ENCODE results near the gene ULBP1. TPM values are rescaled to one million over a fixed set of nuclear protein-coding genes. Genes with fewer than 3 reads are reported as not detected.
A peak's percentile ranks its signal among the peaks of the same experiment; 100 is the strongest.
"Not testable (repeated sequence)": the region's sequence is repeated elsewhere in the genome, so short reads cannot be mapped to it uniquely, and the experiment has no call there.

The ULBP1 gene
- total RNA-seq, 2 donors from 2014 or later, result 9.4 to 12.4 TPM

- peaks cover 8% of the 10 kb centered on the region for H3K4me1 Mint-ChIP-seq (ENCODE audit: low read depth)
- peaks cover 2 to 9% of the 10 kb centered on the region in 2 donors for H3K36me3 Mint-ChIP-seq (ENCODE audit: insufficient read depth in 2 of 2)
- H3K9me3 Mint-ChIP-seq, result peaks cover 0 to 2% of the 10 kb centered on the region in 2 donors
- no peak overlapping the region for H3K4me3 Mint-ChIP-seq
- H3K27me3 Mint-ChIP-seq (ENCODE audit: low read depth), result peaks cover 96% of the 10 kb centered on the region
- ATAC-seq (replicated peaks in 1 of 2), result no peak
- DNase-seq, result no peak
- H3K27ac Mint-ChIP-seq, result no peak overlapping the region
Measured at GRCh38 chr6:149983145-149983544, 19.4 kb downstream of the ULBP1 start.

- ATAC-seq (replicated peaks in 1 of 2) (no peak), DNase-seq (no peak)
- Mint-ChIP-seq H3K27me3 (ENCODE audit: low read depth) (peaks cover 98% of the 10 kb centered on the region), H3K36me3 (ENCODE audit: insufficient read depth in 2 of 2) (peaks cover 5 to 14% of the 10 kb centered on the region in 2 donors), H3K4me1 (ENCODE audit: low read depth) (peaks cover 18% of the 10 kb centered on the region), H3K27ac (no peak overlapping the region), H3K9me3 (peaks cover 0 to 5% of the 10 kb centered on the region in 2 donors), H3K4me3 (no peak overlapping the region)
Measured at GRCh38 chr6:149984773-149985172, 21.0 kb downstream of the ULBP1 start.

DNA sequence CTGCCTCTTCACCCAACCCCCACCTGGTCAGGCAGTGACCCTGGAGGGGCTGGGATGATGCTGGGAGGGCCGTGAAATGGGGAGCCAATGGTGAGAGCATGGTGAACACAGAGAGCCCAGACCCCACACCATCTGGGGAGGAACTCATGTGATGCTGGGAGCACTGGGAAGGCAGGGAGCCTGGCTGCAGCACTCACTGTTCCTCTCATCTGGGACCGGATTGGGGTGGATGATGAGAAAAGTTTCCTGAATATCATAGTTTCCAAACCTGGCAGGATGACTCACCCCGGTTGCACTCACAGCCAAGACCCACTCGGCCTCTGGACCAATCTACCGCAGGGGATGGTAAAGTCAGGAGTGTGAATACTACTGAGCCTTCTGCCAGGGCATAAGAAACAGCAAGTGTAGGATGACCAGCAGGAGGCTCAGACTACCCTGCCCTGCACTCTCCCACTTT is 21.8 kb downstream of the ULBP1 start:
- Mint-ChIP-seq H3K4me3 (no peak overlapping the region), H3K9me3 (peaks cover 0 to 5% of the 10 kb centered on the region in 2 donors), H3K27me3 (ENCODE audit: low read depth) (peaks cover 98% of the 10 kb centered on the region), H3K36me3 (ENCODE audit: insufficient read depth in 2 of 2) (peaks cover 7 to 15% of the 10 kb centered on the region in 2 donors), H3K27ac (no peak overlapping the region), H3K4me1 (ENCODE audit: low read depth) (peaks cover 25% of the 10 kb centered on the region)
- ATAC-seq (replicated peaks in 1 of 2), result peak in 1 of 2 donors; percentile 21
- no peak for DNase-seq

DNA sequence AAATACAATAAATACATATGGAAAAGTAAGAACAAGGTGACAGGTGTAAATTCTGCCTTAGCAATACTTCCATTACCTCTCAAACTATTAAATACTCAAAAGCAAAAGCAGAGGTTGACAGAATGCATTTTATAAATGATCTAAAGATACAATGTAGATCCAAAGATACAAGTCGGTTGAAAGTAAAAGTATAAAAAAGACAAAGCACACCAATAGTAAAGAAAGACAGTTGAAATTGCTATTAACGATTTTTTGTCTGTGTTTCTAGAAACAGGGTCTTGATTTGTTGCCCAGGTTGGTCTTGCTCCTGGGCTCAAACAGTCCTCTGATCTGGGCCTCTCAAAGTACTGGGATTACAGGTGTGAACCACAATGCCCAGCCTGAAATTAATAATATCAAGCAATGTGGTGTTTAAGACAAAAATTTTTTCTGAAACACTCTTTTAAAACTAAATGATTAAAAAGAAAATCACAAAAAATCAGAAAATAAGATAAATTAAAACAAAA is 23.9 kb downstream of the ULBP1 start:
- Mint-ChIP-seq H3K4me1 (ENCODE audit: low read depth) (peaks cover 40% of the 10 kb centered on the region), H3K27me3 (ENCODE audit: low read depth) (peaks cover 99% of the 10 kb centered on the region), H3K36me3 (ENCODE audit: insufficient read depth in 2 of 2) (peaks cover 7 to 15% of the 10 kb centered on the region in 2 donors), H3K9me3 (peaks cover 0 to 5% of the 10 kb centered on the region in 2 donors), H3K4me3 (no peak overlapping the region), H3K27ac (no peak overlapping the region)
- DNase-seq, result no peak
- ATAC-seq (replicated peaks in 1 of 2), result no peak

DNA sequence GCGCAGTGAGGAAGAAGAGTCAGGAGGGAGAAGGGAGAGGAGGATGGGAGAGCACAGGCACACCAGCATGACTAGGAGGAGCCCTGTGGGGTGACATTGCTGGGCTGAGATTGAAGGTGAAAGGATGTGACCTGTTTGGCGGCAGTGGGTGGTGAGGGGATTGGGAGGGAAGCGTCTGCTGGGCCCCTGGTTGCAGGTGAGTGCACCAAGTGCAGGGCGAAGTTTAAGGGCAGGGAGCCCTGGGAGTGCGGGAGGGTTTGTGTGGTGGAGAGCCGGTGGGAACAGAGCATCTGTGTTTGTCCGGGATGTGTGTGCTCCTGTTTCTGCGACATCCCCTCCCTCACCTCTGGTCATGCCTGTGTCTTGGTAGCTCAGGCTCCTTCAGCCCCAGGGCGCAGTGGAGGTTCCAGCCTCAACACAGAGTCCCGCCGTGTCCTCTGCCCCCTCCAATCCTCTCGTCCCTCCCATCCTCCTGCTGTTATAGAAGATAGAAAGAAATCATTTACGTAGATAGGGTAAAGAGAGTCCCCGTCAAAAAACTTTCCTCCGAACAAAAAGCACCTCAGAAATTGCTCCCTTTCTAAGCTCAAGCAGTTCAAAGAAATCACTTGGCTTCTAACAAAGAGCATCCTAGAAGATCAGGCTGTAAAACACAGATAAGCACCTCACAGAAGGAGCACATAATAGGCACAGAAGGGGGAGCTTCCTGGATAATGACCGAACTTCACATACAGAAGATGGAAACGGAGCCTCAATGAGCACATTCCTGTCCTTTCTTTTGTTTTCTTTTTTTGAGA is 25.0 kb downstream of the ULBP1 start:
- Mint-ChIP-seq H3K27me3 (ENCODE audit: low read depth) (peaks cover 99% of the 10 kb centered on the region), H3K4me3 (peak overlapping the region; percentile 77 to 85), H3K27ac (no peak overlapping the region), H3K9me3 (peaks cover 0 to 5% of the 10 kb centered on the region in 2 donors), H3K4me1 (ENCODE audit: low read depth) (peaks cover 40% of the 10 kb centered on the region), H3K36me3 (ENCODE audit: insufficient read depth in 2 of 2) (peaks cover 7 to 15% of the 10 kb centered on the region in 2 donors)
- DNase-seq (no peak), ATAC-seq (replicated peaks in 1 of 2) (no peak)

DNA sequence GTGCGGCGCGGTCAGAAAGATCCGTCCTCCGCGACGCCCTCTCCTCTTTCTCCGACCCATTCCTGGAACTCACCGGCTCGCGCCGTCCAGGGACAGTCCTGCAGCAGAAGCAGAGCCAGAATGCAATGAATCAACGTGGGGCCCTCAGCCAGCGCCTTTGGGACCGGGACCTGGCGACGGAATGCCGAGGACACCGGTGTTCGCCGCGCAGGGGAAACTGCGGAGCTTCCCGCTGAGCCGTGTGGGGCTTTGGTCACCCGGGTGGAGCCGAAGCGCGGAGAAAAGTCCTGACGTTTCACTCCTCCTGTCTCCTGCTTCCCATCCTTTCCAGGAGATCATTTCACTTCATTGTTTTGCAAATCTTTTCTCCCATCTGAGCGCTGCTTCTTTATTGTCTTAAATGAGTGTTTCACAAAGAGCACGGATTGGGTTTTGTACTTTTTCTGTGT is 26.5 kb downstream of the ULBP1 start:
- H3K27me3 Mint-ChIP-seq (ENCODE audit: low read depth), result peaks cover 99% of the 10 kb centered on the region
- peaks cover 39% of the 10 kb centered on the region for H3K4me1 Mint-ChIP-seq (ENCODE audit: low read depth)
- H3K9me3 Mint-ChIP-seq, result peaks cover 0 to 5% of the 10 kb centered on the region in 2 donors
- DNase-seq, result no peak
- H3K27ac Mint-ChIP-seq, result no peak overlapping the region
- ATAC-seq (replicated peaks in 1 of 2), result peak in 1 of 2 donors; percentile 6
- H3K4me3 Mint-ChIP-seq, result peak overlapping the region; percentile 77 to 85
- peaks cover 7 to 13% of the 10 kb centered on the region in 2 donors for H3K36me3 Mint-ChIP-seq (ENCODE audit: insufficient read depth in 2 of 2)

- H3K36me3 Mint-ChIP-seq (ENCODE audit: insufficient read depth in 2 of 2), result peaks cover 7 to 13% of the 10 kb centered on the region in 2 donors
- peaks cover 33% of the 10 kb centered on the region for H3K4me1 Mint-ChIP-seq (ENCODE audit: low read depth)
- H3K27ac Mint-ChIP-seq, result peak overlapping the region; percentile 4
- peaks cover 0 to 5% of the 10 kb centered on the region in 2 donors for H3K9me3 Mint-ChIP-seq
- H3K27me3 Mint-ChIP-seq (ENCODE audit: low read depth), result peaks cover 99% of the 10 kb centered on the region
- ATAC-seq (replicated peaks in 1 of 2) (peak; percentile 67 to 71), DNase-seq (peak; percentile 42 to 44)
- H3K4me3 Mint-ChIP-seq, result peak overlapping the region; percentile 77 to 85
Measured at GRCh38 chr6:149990661-149991471, 27.1 kb downstream of the ULBP1 start.

GRCh38 chr6:149991472-149991795 is 27.7 kb downstream of the ULBP1 start:
- peaks cover 99% of the 10 kb centered on the region for H3K27me3 Mint-ChIP-seq (ENCODE audit: low read depth)
- peak; percentile 76 to 83 for ATAC-seq (replicated peaks in 1 of 2)
- H3K36me3 Mint-ChIP-seq (ENCODE audit: insufficient read depth in 2 of 2), result peaks cover 7 to 13% of the 10 kb centered on the region in 2 donors
- H3K27ac Mint-ChIP-seq, result peak overlapping the region; percentile 4
- not testable (repeated sequence) for DNase-seq, H3K9me3 Mint-ChIP-seq
- H3K4me3 Mint-ChIP-seq, result peak overlapping the region; percentile 77 to 85
- H3K4me1 Mint-ChIP-seq (ENCODE audit: low read depth), result peaks cover 32% of the 10 kb centered on the region

DNA sequence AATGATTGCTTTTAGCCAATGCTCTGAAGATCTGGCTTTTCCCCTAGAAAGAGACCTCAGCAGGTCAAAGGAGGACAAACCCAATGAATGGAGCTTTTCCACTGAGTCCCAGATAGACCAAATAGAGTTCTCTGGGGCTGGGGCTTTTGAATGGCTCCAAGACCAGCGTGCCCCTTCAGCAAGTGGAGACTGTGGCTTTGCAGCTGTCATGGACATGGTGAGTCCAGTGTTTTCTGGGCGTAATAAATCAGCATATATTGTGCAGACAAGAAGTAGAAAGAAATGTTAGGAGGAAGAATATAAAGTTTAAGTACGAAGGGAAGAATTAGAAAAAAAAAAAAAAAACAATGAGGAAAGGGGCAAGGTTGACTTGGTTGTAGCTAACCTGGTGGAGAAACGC is 28.1 kb downstream of the ULBP1 start:
- Mint-ChIP-seq H3K9me3 (peaks cover 0 to 5% of the 10 kb centered on the region in 2 donors), H3K4me3 (peak overlapping the region in 1 of 2 donors; percentile 77)

DNA sequence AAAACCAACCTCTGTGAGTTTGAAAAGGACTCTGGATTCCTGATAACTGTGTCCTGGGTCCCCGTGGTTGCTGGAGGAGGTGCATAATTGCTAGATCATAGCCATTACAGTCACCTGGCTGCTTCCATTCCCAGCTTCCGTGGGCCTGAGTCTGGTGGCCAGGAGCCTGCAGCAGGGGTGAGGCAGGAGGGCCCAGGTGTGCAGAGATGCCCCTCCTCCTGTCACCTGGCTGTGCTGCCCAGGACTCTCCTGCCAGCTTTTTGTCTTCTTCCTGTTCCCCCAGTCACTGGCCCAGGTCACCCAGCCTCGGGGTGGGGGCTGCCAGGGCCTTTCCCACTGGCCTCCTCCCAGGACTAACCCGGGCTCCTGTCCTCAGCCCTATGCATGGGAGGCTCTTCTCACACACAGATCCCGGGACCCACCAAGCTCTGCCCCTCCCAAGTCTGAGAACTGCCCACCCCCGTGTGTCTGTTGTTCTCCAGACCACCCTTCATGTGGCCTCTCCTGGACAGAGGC is 31.6 kb downstream of the ULBP1 start:
- Mint-ChIP-seq H3K27ac (no peak overlapping the region), H3K36me3 (ENCODE audit: insufficient read depth in 2 of 2) (peaks cover 1 to 2% of the 10 kb centered on the region in 2 donors), H3K27me3 (ENCODE audit: low read depth) (peaks cover 89% of the 10 kb centered on the region), H3K9me3 (no peaks in the 10 kb centered on the region), H3K4me1 (ENCODE audit: low read depth) (peaks cover 21% of the 10 kb centered on the region), H3K4me3 (no peak overlapping the region)
- DNase-seq (no peak), ATAC-seq (replicated peaks in 1 of 2) (no peak)

More for the DNA sequence above, 28.1 kb downstream of the ULBP1 start:
- Mint-ChIP-seq H3K36me3 (ENCODE audit: insufficient read depth in 2 of 2) (peaks cover 7 to 13% of the 10 kb centered on the region in 2 donors), H3K27ac (no peak overlapping the region), H3K4me1 (ENCODE audit: low read depth) (peaks cover 32% of the 10 kb centered on the region), H3K27me3 (ENCODE audit: low read depth) (peaks cover 99% of the 10 kb centered on the region)
- ATAC-seq (replicated peaks in 1 of 2) (no peak), DNase-seq (no peak)

GRCh38 chr6:149995971-149996370 is 32.2 kb downstream of the ULBP1 start:
- ATAC-seq (replicated peaks in 1 of 2), result no peak
- H3K4me1 Mint-ChIP-seq (ENCODE audit: low read depth), result peaks cover 21% of the 10 kb centered on the region

DNA sequence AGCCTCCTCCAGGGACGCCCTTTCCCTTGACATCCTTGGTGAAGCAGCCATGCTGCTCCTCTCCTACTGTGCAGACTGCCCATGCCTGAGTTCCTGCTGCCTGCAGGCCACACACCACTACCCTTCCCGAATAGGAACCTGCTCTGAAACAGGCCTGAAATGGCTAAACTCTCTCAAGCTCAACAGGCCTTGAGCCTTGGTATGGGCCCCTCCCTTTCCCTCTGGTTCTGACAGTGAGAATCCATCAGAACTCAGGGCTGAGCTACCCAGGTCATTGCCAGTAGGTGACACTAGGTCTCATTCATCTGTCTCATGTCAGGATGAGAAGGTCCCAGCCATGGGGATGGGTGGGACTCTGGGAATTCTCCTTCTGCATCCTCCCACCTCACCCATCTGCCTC is 35.9 kb downstream of the ULBP1 start:
- ATAC-seq (replicated peaks in 1 of 2) (no peak), DNase-seq (no peak)
- Mint-ChIP-seq H3K4me1 (ENCODE audit: low read depth) (peaks cover 38% of the 10 kb centered on the region), H3K9me3 (no peaks in the 10 kb centered on the region), H3K27ac (no peak overlapping the region), H3K36me3 (ENCODE audit: insufficient read depth in 2 of 2) (no peaks in the 10 kb centered on the region), H3K4me3 (no peak overlapping the region), H3K27me3 (ENCODE audit: low read depth) (peaks cover 68% of the 10 kb centered on the region)

More at GRCh38 chr6:149995971-149996370, 32.2 kb downstream of the ULBP1 start:
- Mint-ChIP-seq H3K9me3 (no peaks in the 10 kb centered on the region), H3K4me3 (no peak overlapping the region), H3K27ac (no peak overlapping the region), H3K36me3 (ENCODE audit: insufficient read depth in 2 of 2) (no peaks in the 10 kb centered on the region), H3K27me3 (ENCODE audit: low read depth) (peaks cover 88% of the 10 kb centered on the region)
- no peak for DNase-seq
